Measurements from ENCODE around the gene FAM227B. TPM values are rescaled to one million over a fixed set of nuclear protein-coding genes. Genes with fewer than 3 reads are reported as not detected.
"Not testable (repeated sequence)": the region's sequence is repeated elsewhere in the genome, so short reads cannot be mapped to it uniquely, and the experiment has no call there.

Gene FAM227B
- total RNA-seq, 1 donor from 2014 or later = 2.1 TPM

DNA sequence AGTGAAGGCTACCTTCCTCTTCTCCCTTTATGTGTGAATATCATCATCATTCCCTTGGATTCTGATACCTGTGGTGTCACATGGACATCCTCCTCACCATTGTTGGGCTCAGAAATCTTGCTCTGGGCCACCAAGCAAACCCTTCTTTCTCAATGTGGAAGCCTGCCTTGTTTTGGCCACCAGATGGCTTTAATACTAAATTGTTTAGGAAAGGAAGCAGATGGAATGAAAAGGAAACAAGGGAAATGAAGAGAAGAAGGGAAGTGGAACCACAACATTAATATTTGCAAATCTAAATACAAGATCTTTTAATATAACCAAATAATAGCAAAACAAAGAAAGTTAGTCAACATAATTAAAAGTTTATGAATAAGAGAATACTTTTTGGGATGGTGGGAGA, 14.0 kb downstream of the FAM227B start:
- FAIRE-seq (no peak), DNase-seq (ENCODE audit: low read depth) (no peak)
- TF ChIP-seq, protein P1, sequence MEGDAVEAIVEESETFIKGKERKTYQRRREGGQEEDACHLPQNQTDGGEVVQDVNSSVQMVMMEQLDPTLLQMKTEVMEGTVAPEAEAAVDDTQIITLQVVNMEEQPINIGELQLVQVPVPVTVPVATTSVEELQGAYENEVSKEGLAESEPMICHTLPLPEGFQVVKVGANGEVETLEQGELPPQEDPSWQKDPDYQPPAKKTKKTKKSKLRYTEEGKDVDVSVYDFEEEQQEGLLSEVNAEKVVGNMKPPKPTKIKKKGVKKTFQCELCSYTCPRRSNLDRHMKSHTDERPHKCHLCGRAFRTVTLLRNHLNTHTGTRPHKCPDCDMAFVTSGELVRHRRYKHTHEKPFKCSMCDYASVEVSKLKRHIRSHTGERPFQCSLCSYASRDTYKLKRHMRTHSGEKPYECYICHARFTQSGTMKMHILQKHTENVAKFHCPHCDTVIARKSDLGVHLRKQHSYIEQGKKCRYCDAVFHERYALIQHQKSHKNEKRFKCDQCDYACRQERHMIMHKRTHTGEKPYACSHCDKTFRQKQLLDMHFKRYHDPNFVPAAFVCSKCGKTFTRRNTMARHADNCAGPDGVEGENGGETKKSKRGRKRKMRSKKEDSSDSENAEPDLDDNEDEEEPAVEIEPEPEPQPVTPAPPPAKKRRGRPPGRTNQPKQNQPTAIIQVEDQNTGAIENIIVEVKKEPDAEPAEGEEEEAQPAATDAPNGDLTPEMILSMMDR (IDR thresholded peaks at IDR 0.05; ENCODE audit: insufficient read depth, low read length, severe bottlenecking) = no peak
- Histone ChIP-seq H3K36me3 (ENCODE audit: control insufficient read depth, insufficient read depth, low read length) (no peaks in the 10 kb centered on the region), H3K27me3 (ENCODE audit: control insufficient read depth, insufficient read depth, low read length) (no peaks in the 10 kb centered on the region), H3K4me3 (ENCODE audit: low read depth, low read length) (no peak overlapping the region)

DNA sequence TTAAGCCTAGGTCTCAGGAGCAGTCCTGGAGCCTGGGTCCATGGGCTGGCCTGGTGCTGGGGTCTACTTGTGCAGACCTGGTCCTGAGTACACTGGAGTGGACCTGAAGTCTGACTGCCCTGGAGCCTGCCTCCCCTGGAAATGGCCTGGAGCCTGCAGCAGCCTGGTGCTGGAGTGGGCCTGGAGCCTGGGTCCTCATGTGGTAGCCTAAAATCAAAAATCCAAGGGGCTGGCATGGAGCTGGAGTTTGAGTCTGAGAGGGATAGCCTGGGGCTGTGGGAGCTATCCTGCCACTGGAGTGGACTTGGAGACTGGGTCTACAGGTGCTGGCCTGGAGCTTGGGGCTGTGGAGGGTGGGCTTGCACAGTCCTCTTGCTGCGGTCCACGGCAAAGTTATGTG, 15.0 kb downstream of the FAM227B start:
- Histone ChIP-seq H3K36me3 (ENCODE audit: control insufficient read depth, insufficient read depth, low read length) (no peaks in the 10 kb centered on the region), H3K4me3 (ENCODE audit: low read depth, low read length) (no peak overlapping the region), H3K27me3 (ENCODE audit: control insufficient read depth, insufficient read depth, low read length) (no peaks in the 10 kb centered on the region)
- no peak for DNase-seq (ENCODE audit: low read depth)
- FAIRE-seq = no peak
- TF ChIP-seq, protein P1 (IDR thresholded peaks at IDR 0.05; ENCODE audit: insufficient read depth, low read length, severe bottlenecking) = no peak

DNA sequence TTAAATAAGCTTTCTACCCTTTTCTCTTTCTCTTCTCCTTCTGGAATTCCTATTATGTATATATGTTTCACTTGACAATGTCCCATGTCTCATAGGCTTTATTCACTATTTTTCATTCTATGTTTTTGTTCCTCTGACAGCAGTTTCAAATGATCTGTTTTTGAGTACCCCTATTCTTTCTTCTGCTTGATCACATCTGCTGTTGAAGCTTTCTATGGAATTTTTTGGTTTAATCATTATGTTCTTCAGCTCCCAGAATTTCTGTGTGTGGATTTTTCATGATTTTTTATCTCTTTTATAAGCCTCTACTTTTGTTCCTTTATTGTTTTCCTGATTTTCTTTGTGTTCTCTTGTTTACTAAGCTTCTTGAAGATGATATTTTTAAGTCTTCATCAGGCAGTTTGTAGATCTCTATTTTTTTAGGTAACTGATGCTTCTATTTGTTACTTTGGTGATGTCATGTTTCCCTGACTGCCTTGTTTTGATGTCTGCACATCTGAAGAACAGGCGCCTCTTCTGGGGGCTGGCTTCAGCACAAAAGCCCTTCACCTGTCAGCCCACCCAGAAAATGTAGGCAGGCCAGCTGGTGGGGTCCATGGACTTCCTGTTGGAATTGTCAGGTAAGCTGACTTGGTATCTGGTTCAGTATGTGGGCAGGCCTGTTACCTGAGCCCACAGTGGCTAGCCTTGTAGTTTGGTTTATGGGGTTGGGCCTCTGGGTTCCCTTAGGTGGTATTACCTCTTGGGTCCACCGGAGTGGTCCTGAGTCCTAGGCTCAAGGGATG, 15.8 kb downstream of the FAM227B start:
- no peaks in the 10 kb centered on the region for H3K36me3 ChIP-seq (ENCODE audit: control insufficient read depth, insufficient read depth, low read length)
- no peak overlapping the region for H3K4me3 ChIP-seq (ENCODE audit: low read depth, low read length)
- TF ChIP-seq, protein P1 (IDR thresholded peaks at IDR 0.05; ENCODE audit: insufficient read depth, low read length, severe bottlenecking) = no peak
- FAIRE-seq (no peak), DNase-seq (ENCODE audit: low read depth) (no peak)
- no peaks in the 10 kb centered on the region for H3K27me3 ChIP-seq (ENCODE audit: control insufficient read depth, insufficient read depth, low read length)

DNA sequence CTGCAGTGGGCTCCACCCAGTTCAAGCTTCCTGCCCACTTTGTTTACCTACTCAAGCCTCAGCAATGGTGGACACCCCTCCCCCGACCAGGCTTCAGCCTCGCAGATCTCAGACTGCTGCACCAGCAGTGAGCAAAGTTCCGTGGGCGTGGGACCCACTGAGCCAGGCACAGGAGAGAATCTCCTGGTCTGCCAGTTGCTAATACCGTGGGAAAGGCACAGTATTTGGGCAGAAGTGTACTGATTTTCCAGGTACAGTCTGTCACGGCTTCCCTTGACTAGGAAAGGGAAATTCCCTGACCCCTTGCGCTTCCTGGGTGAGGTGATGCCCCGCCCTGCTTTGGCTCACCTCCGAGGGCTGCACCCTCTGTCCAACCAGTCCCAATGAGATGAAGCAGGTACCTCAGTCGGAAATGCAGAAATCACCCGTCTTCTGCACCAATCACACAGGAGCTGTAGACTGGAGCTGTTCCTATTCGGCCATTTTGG, 27.7 kb downstream of the FAM227B start:
- not testable (repeated sequence) for FAIRE-seq; H3K4me3 ChIP-seq (ENCODE audit: low read depth, low read length); H3K36me3 ChIP-seq (ENCODE audit: control insufficient read depth, insufficient read depth, low read length); DNase-seq (ENCODE audit: low read depth); H3K27me3 ChIP-seq (ENCODE audit: control insufficient read depth, insufficient read depth, low read length)

DNA sequence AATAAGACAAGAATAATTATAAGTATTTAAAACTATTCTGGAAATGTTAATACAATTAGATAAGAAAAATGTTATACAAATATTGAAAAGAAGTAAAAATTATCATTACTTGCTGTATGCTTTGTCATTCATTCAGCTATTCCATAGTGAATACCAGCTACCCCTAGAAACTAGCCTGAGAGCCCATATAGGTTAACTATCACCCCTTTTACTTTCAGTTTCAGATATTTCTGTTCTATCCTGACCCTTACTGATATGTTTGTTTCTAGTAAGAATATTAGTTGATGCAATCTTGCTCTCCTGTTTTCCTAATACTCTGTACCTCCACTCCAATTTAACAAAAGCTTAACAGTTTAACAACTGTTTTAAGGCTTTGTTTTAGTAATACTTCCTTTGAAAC, 31.6 kb downstream of the FAM227B start:
- DNase-seq (ENCODE audit: low read depth) = no peak
- FAIRE-seq = no peak
- Histone ChIP-seq H3K27me3 (ENCODE audit: control insufficient read depth, insufficient read depth, low read length) (no peaks in the 10 kb centered on the region), H3K4me3 (ENCODE audit: low read depth, low read length) (no peak overlapping the region), H3K36me3 (ENCODE audit: control insufficient read depth, insufficient read depth, low read length) (no peaks in the 10 kb centered on the region)
- TF ChIP-seq, protein P1 (IDR thresholded peaks at IDR 0.05; ENCODE audit: insufficient read depth, low read length, severe bottlenecking) = no peak

DNA sequence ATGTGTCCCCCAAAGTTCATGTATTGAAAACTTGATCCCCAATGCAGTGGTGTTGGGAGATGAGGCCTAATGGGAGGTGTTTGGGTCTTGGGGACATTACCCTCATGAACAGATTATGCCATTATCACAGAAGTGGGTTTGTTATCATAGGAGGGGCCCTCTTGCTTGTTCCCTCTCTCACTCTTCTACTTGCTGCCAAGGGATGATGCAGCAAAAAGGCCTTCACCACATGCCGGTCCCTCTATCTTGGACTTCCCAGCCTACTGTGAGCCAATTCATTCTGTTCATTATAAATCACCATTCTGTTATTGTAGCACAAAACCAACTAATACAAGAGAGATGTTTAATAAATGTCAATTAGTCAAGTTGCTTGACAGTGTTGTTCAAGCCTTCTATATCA, 47.2 kb downstream of the FAM227B start:
- Histone ChIP-seq H3K36me3 (ENCODE audit: control insufficient read depth, insufficient read depth, low read length) (no peaks in the 10 kb centered on the region), H3K27me3 (ENCODE audit: control insufficient read depth, insufficient read depth, low read length) (no peaks in the 10 kb centered on the region), H3K4me3 (ENCODE audit: low read depth, low read length) (no peak overlapping the region)
- no peak for DNase-seq (ENCODE audit: low read depth)
- TF ChIP-seq, protein P1 (IDR thresholded peaks at IDR 0.05; ENCODE audit: insufficient read depth, low read length, severe bottlenecking) = no peak
- no peak for FAIRE-seq
